KOPT-K1 (cell line): ENCODE results near the gene TLK1.

ENCODE experiments used
- H3K27ac ChIP-seq: fragments of 200-600 bp; sonication (generic); 2 replicates; pipeline ENCODE4 v1.5.1; 2016; ENCODE audit warnings: antibody characterized with exemption, mild to moderate bottlenecking, low read depth, low read length; ENCODE audit not compliant: poor library complexity, severe bottlenecking
- H3K36me3 ChIP-seq: fragments of 200-600 bp; sonication (generic); 2 replicates; pipeline ENCODE4 v1.5.1; 2017; ENCODE audit warnings: antibody characterized with exemption, mild to moderate bottlenecking, low read length, moderate library complexity; ENCODE audit not compliant: insufficient read depth
- H3K9me3 ChIP-seq: fragments of 200-600 bp; sonication (generic); 2 replicates; pipeline ENCODE4 v1.5.1; 2017; ENCODE audit warnings: antibody characterized with exemption, low read length, mild to moderate bottlenecking; ENCODE audit not compliant: insufficient read depth, poor library complexity, severe bottlenecking

Gene TLK1

GRCh38 chr2:171160119-171160955 lies at the start of gene TLK1:
Gene TLK1, minus strand, starts transcription at chr2:171160893. Its CDS starts 465 bp downstream, at chr2:171160428.
- H3K9me3 ChIP-seq: no peaks in the 10 kb centered on the region
- H3K36me3 ChIP-seq: no peaks in the 10 kb centered on the region
- peak within 1 kb of the TSS; percentile 96 for H3K27ac ChIP-seq

- H3K9me3 ChIP-seq: peaks cover 6% of the 10 kb centered on the region
- H3K27ac ChIP-seq: peak overlapping the region; percentile 66
- no peaks in the 10 kb centered on the region for H3K36me3 ChIP-seq
Observed at GRCh38 chr2:171210216-171210863, 49.6 kb upstream of the TLK1 start.

GRCh38 chr2:171208657-171209056 lies 48.0 kb upstream of the TLK1 start:
- H3K9me3 ChIP-seq: peaks cover 6% of the 10 kb centered on the region
- no peaks in the 10 kb centered on the region for H3K36me3 ChIP-seq
- no peak overlapping the region for H3K27ac ChIP-seq

- Histone ChIP-seq H3K36me3 (no peaks in the 10 kb centered on the region), H3K9me3 (peaks cover 6% of the 10 kb centered on the region), H3K27ac (no peak overlapping the region)
Observed at GRCh38 chr2:171206422-171207115, 45.9 kb upstream of the TLK1 start.

GRCh38 chr2:171205551-171205950 lies 44.9 kb upstream of the TLK1 start:
- Histone ChIP-seq H3K27ac (no peak overlapping the region), H3K36me3 (no peaks in the 10 kb centered on the region), H3K9me3 (peaks cover 6% of the 10 kb centered on the region)

GRCh38 chr2:171201767-171202166 lies 41.1 kb upstream of the TLK1 start:
- Histone ChIP-seq H3K9me3 (peaks cover 3% of the 10 kb centered on the region), H3K27ac (no peak overlapping the region), H3K36me3 (no peaks in the 10 kb centered on the region)

- Histone ChIP-seq H3K9me3 (no peaks in the 10 kb centered on the region), H3K36me3 (no peaks in the 10 kb centered on the region), H3K27ac (no peak overlapping the region)
Observed at GRCh38 chr2:171201271-171201670, 40.6 kb upstream of the TLK1 start.

- H3K27ac ChIP-seq: no peak overlapping the region
- no peaks in the 10 kb centered on the region for H3K36me3 ChIP-seq
- no peaks in the 10 kb centered on the region for H3K9me3 ChIP-seq
Observed at GRCh38 chr2:171200469-171200868, 39.8 kb upstream of the TLK1 start.

- Histone ChIP-seq H3K36me3 (no peaks in the 10 kb centered on the region), H3K9me3 (no peaks in the 10 kb centered on the region)
Observed at GRCh38 chr2:171191021-171191420, 30.3 kb upstream of the TLK1 start.

GRCh38 chr2:171187819-171188218 lies 27.1 kb upstream of the TLK1 start:
- H3K27ac ChIP-seq: no peak overlapping the region
- no peaks in the 10 kb centered on the region for H3K9me3 ChIP-seq
- H3K36me3 ChIP-seq: no peaks in the 10 kb centered on the region

More at GRCh38 chr2:171191021-171191420, 30.3 kb upstream of the TLK1 start:
- H3K27ac ChIP-seq: no peak overlapping the region

- H3K9me3 ChIP-seq: no peaks in the 10 kb centered on the region
- no peaks in the 10 kb centered on the region for H3K36me3 ChIP-seq
- no peak overlapping the region for H3K27ac ChIP-seq
Observed at GRCh38 chr2:171187177-171187576, 26.5 kb upstream of the TLK1 start.

- Histone ChIP-seq H3K9me3 (no peaks in the 10 kb centered on the region), H3K27ac (no peak overlapping the region), H3K36me3 (no peaks in the 10 kb centered on the region)
Observed at GRCh38 chr2:171185941-171186340, 25.2 kb upstream of the TLK1 start.

- no peak overlapping the region for H3K27ac ChIP-seq
- H3K9me3 ChIP-seq: no peaks in the 10 kb centered on the region
- no peaks in the 10 kb centered on the region for H3K36me3 ChIP-seq
Observed at GRCh38 chr2:171185165-171185818, 24.6 kb upstream of the TLK1 start.

- no peaks in the 10 kb centered on the region for H3K36me3 ChIP-seq
- no peaks in the 10 kb centered on the region for H3K9me3 ChIP-seq
- no peak overlapping the region for H3K27ac ChIP-seq
Observed at GRCh38 chr2:171181064-171182049, 20.7 kb upstream of the TLK1 start.
